Measurements from ENCODE around the gene PROS1.

The PROS1 gene

GRCh38 chr3:93973131-93974126, at the start of gene PROS1:
PROS1 (minus strand) TSS chr3:93973896; CDS start chr3:93973749, 147 bp downstream.
- peak within 1 kb of the TSS; percentile 52 to 95 (median 85) for H3K27ac ChIP-seq
- H3K4me3 ChIP-seq, result peak within 1 kb of the TSS; percentile 35 to 65 (median 47)

GRCh38 chr3:94020293-94020692, 46.6 kb upstream of the PROS1 start:
- Histone ChIP-seq H3K27ac (no peak overlapping the region), H3K4me3 (no peak overlapping the region)

GRCh38 chr3:94019659-94020058, 46.0 kb upstream of the PROS1 start:
- Histone ChIP-seq H3K4me3 (no peak overlapping the region), H3K27ac (no peak overlapping the region)

- H3K4me3 ChIP-seq, result no peak overlapping the region
These were observed 41.3 kb upstream of the PROS1 start for GRCh38 chr3:94015025-94015424.

GRCh38 chr3:94012185-94012584, 38.5 kb upstream of the PROS1 start:
- Histone ChIP-seq H3K4me3 (no peak overlapping the region), H3K27ac (no peak overlapping the region)

More at GRCh38 chr3:94015025-94015424, 41.3 kb upstream of the PROS1 start:
- no peak overlapping the region for H3K27ac ChIP-seq

- Histone ChIP-seq H3K4me3 (no peak overlapping the region), H3K27ac (no peak overlapping the region)
These were observed 37.6 kb upstream of the PROS1 start for GRCh38 chr3:94011233-94011711.

GRCh38 chr3:94009608-94010007, 35.9 kb upstream of the PROS1 start:
- Histone ChIP-seq H3K27ac (no peak overlapping the region), H3K4me3 (no peak overlapping the region)

GRCh38 chr3:94008253-94008652, 34.6 kb upstream of the PROS1 start:
- no peak overlapping the region for H3K4me3 ChIP-seq
- H3K27ac ChIP-seq, result no peak overlapping the region

- peak overlapping the region in 3 of 21 experiments; percentile 8 to 59 (median 35) for H3K27ac ChIP-seq
These were observed 30.7 kb upstream of the PROS1 start for GRCh38 chr3:94004301-94004910.

GRCh38 chr3:94001827-94002495, 28.3 kb upstream of the PROS1 start:
- no peak overlapping the region for H3K4me3 ChIP-seq
- no peak overlapping the region for H3K27ac ChIP-seq

More at GRCh38 chr3:94004301-94004910, 30.7 kb upstream of the PROS1 start:
- no peak overlapping the region for H3K4me3 ChIP-seq

GRCh38 chr3:94001191-94001590, 27.5 kb upstream of the PROS1 start:
- H3K27ac ChIP-seq, result no peak overlapping the region

GRCh38 chr3:93994056-93994455, 20.4 kb upstream of the PROS1 start:
- no peak overlapping the region for H3K4me3 ChIP-seq
- H3K27ac ChIP-seq, result no peak overlapping the region

More at GRCh38 chr3:94001191-94001590, 27.5 kb upstream of the PROS1 start:
- no peak overlapping the region for H3K4me3 ChIP-seq

GRCh38 chr3:93992207-93992606, 18.5 kb upstream of the PROS1 start:
- Histone ChIP-seq H3K27ac (no peak overlapping the region), H3K4me3 (no peak overlapping the region)

GRCh38 chr3:93991631-93992030, 17.9 kb upstream of the PROS1 start:
- Histone ChIP-seq H3K4me3 (no peak overlapping the region), H3K27ac (no peak overlapping the region)

GRCh38 chr3:93989241-93989640, 15.5 kb upstream of the PROS1 start:
- Histone ChIP-seq H3K4me3 (no peak overlapping the region), H3K27ac (no peak overlapping the region)

GRCh38 chr3:93988764-93989163, 15.1 kb upstream of the PROS1 start:
- Histone ChIP-seq H3K27ac (no peak overlapping the region), H3K4me3 (no peak overlapping the region)

GRCh38 chr3:93988283-93988682, 14.6 kb upstream of the PROS1 start:
- Histone ChIP-seq H3K27ac (no peak overlapping the region), H3K4me3 (no peak overlapping the region)

- no peak overlapping the region for H3K4me3 ChIP-seq
These were observed 10.9 kb upstream of the PROS1 start for GRCh38 chr3:93984618-93985017.

GRCh38 chr3:93983408-93983807, 9.7 kb upstream of the PROS1 start:
- H3K4me3 ChIP-seq, result no peak overlapping the region
- H3K27ac ChIP-seq, result no peak overlapping the region

More at GRCh38 chr3:93984618-93985017, 10.9 kb upstream of the PROS1 start:
- no peak overlapping the region for H3K27ac ChIP-seq

- H3K4me3 ChIP-seq, result no peak overlapping the region
- H3K27ac ChIP-seq, result no peak overlapping the region
These were observed 8.0 kb upstream of the PROS1 start for GRCh38 chr3:93981649-93982048.

Data from skin epidermis (tissue), 12 donors.